Measurements from ENCODE around the gene UBASH3B.

- TF ChIP-seq SIN3A (IDR thresholded peaks at IDR 0.05; ENCODE audit: borderline replicate concordance, low read depth, low read length), result no peak
- TF ChIP-seq PREB (CRISPR knock-in tag; IDR thresholded peaks at IDR 0.05), result no peak
These were observed 61.8 kb downstream of the UBASH3B start for GRCh38 chr11:122717264-122717867.

Measured in HepG2 (cell line).